Inflammatory macrophage treated with lipopolysaccharide for 1 hour (primary cell): ENCODE measurements around the gene ZNF398.
"Not testable (repeated sequence)": the region's sequence is repeated elsewhere in the genome, so short reads cannot be mapped to it uniquely, and the experiment has no call there.

Experiments
- DNase-seq, 2 donors: peaks; one replicate each; pipeline ENCODE4 v3.0.0-alpha.2; 2020 to 2022

The ZNF398 gene

GRCh38 chr7:149198161-149198816 is 51.0 kb downstream of the ZNF398 start:
- DNase-seq, result no peak

- DNase-seq, result no peak
Observed at GRCh38 chr7:149199234-149199995, 52.2 kb downstream of the ZNF398 start.

GRCh38 chr7:149202831-149203231 is 55.6 kb downstream of the ZNF398 start:
- no peak for DNase-seq

- DNase-seq, result no peak
Observed at GRCh38 chr7:149205690-149206381, 58.6 kb downstream of the ZNF398 start.

GRCh38 chr7:149207324-149208035 is 60.2 kb downstream of the ZNF398 start:
- DNase-seq, result no peak

- peak; percentile 30 to 65 for DNase-seq
Observed at GRCh38 chr7:149209518-149210269, 62.4 kb downstream of the ZNF398 start.

- no peak for DNase-seq
Observed at GRCh38 chr7:149210551-149210950, 63.3 kb downstream of the ZNF398 start.

- DNase-seq, result no peak
Observed at GRCh38 chr7:149214020-149214720, 66.9 kb downstream of the ZNF398 start.

- DNase-seq, result no peak
Observed at GRCh38 chr7:149216402-149216801, 69.1 kb downstream of the ZNF398 start.

- DNase-seq, result no peak
Observed at GRCh38 chr7:149217570-149217969, 70.3 kb downstream of the ZNF398 start.

- no peak for DNase-seq
Observed at GRCh38 chr7:149218469-149219420, 71.5 kb downstream of the ZNF398 start.

- no peak for DNase-seq
Observed at GRCh38 chr7:149220534-149220933, 73.3 kb downstream of the ZNF398 start.

GRCh38 chr7:149223176-149223575 is 75.9 kb downstream of the ZNF398 start:
- no peak for DNase-seq

GRCh38 chr7:149223761-149224160 is 76.5 kb downstream of the ZNF398 start:
- DNase-seq, result no peak

- no peak for DNase-seq
Observed at GRCh38 chr7:149224352-149224751, 77.1 kb downstream of the ZNF398 start.

- no peak for DNase-seq
Observed at GRCh38 chr7:149225106-149225505, 77.9 kb downstream of the ZNF398 start.

GRCh38 chr7:149225656-149226055 is 78.4 kb downstream of the ZNF398 start:
- DNase-seq, result no peak

- not testable (repeated sequence) for DNase-seq
Observed at GRCh38 chr7:149226366-149226765, 79.1 kb downstream of the ZNF398 start.

- no peak for DNase-seq
Observed at GRCh38 chr7:149226840-149227494, 79.7 kb downstream of the ZNF398 start.
